Choroid plexus epithelial cell (primary cell): Measurements from ENCODE around the gene PTPRT.

Experiments
- DNase-seq: peaks from one replicate; pipeline ENCODE4 v3.0.0-alpha.2; 2010; ENCODE audit warnings: low read depth
- H3K4me3 ChIP-seq: 2 replicates; pipeline ENCODE4 v1.5.1; 2011; ENCODE audit warnings: low read depth, mild to moderate bottlenecking, control low read depth, low read length, moderate library complexity
- TF ChIP-seq, protein P1 (sequence below): conservative IDR thresholded peaks from 2 replicates; pipeline ENCODE4 v1.5.1; 2011; ENCODE audit warnings: low read depth, mild to moderate bottlenecking, control low read depth, inconsistent platforms, low read length, moderate library complexity

The PTPRT gene

DNA sequence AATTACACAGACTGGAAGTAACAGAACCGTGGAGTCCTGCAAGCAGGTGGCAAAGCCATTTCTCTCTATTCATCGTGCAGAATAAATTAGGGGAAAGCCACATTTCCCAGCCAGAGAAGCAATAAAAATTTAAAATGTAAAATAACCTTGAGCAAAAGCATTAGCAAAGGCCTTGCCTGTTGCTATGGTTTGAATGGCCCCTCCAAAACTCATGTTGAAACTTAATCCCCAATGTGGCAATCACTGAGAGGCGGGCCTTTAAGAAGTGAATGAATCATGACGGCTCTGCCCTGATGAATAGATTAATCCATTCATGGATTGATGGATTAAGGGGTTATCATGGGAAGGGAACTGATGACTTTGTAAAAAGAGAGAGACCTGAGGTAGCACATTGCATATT, 679.0 kb downstream of the PTPRT start:
- no peak for DNase-seq
- TF ChIP-seq, protein P1, sequence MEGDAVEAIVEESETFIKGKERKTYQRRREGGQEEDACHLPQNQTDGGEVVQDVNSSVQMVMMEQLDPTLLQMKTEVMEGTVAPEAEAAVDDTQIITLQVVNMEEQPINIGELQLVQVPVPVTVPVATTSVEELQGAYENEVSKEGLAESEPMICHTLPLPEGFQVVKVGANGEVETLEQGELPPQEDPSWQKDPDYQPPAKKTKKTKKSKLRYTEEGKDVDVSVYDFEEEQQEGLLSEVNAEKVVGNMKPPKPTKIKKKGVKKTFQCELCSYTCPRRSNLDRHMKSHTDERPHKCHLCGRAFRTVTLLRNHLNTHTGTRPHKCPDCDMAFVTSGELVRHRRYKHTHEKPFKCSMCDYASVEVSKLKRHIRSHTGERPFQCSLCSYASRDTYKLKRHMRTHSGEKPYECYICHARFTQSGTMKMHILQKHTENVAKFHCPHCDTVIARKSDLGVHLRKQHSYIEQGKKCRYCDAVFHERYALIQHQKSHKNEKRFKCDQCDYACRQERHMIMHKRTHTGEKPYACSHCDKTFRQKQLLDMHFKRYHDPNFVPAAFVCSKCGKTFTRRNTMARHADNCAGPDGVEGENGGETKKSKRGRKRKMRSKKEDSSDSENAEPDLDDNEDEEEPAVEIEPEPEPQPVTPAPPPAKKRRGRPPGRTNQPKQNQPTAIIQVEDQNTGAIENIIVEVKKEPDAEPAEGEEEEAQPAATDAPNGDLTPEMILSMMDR: no peak
- H3K4me3 ChIP-seq: no peak overlapping the region

DNA sequence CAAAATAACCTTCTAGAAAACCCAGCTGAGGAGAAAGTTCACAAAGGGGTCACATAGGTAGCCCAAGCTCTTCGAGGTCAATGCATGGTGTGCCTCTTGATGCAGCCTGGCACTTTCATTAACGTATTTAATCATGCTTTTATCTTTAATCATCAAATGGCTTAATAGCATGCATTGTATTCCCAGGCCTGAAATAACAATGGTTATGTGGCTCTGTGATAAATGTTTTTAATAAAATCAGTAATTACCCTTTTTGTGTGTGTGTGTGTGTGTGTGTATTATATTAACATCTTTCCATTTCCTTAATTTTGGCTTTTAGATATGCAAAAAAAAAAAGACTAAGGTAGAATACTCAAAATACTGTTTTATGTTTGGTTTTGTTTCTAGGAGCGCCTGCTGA, 681.8 kb downstream of the PTPRT start:
- no peak for DNase-seq
- TF ChIP-seq, protein P1: no peak
- no peak overlapping the region for H3K4me3 ChIP-seq

DNA sequence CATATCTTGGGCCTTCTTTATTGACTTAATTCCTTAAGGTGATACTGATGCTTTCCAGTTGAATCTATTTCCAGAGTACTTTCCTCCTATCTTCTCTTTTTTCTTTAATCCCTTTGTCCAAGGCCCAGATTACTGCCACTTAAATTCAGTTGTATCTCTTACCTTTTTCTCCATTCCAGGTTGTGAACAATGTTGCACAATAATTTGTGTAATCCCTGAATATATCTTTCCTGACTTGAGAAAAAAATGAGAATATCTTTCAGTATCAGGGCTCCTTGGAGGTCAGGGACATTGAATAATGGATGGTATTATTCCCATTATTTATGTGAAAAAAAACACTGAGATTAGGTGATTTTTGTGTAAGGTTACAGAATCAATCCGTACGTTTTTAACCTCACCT, 683.3 kb downstream of the PTPRT start:
- no peak overlapping the region for H3K4me3 ChIP-seq
- DNase-seq: no peak
- TF ChIP-seq, protein P1: no peak

DNA sequence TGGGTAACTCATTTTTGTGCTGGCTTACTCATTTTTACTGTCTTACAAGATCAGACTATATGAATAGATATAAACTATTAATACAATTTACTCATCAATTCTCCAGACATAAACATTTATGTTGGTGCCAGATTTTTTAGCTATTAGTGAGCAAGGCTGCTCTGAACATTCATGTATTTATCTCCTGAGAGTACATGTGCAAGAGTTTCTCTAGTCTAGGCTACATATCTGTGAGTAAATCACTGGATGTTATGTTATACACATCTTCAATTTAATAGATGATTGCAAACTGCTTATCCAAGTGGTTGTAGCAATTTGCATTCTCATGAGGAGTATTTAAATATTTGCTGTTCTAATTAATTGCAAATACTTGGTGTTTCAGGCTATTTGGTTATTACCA, 687.1 kb downstream of the PTPRT start:
- DNase-seq: no peak
- H3K4me3 ChIP-seq: no peak overlapping the region
- TF ChIP-seq, protein P1: no peak

DNA sequence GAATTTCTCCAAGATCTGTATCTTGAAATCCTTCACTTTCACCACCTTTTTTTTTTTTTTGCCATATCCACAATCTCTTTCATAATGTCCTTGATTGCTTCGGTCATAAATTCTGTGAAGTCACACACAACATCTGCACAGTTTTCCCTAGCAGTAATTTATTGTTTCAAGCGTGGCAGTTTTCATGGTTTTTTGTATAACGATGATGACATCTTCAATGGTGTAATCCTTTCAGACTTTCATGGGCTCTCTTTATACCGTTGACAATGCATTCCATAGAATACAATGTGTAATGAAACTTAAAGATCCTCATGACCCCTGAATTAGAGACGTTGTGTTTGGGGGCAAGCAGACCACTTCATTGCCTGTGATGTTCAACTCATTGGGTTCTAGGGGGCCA, 693.1 kb downstream of the PTPRT start:
- H3K4me3 ChIP-seq: no peak overlapping the region
- DNase-seq: no peak
- TF ChIP-seq, protein P1: no peak

DNA sequence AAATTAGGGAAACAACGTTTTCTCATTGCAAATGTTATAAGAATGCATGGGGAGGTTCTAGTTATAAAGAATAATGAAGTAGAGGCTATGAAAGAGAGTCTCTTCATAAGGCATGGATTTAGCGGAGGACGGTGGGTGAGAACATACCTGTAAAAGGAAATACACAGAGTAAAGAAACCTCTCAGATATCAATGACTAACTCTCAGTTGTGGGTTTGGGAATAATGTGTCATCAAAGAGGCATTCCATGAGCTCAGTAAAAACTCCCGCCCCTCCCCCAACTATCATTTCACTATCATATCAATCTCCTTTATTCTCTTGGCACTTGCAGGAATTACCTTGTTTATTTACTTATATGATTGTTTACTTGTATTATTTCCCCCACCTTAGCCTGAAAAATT, 695.4 kb downstream of the PTPRT start:
- H3K4me3 ChIP-seq: no peak overlapping the region
- DNase-seq: no peak
- TF ChIP-seq, protein P1: no peak

DNA sequence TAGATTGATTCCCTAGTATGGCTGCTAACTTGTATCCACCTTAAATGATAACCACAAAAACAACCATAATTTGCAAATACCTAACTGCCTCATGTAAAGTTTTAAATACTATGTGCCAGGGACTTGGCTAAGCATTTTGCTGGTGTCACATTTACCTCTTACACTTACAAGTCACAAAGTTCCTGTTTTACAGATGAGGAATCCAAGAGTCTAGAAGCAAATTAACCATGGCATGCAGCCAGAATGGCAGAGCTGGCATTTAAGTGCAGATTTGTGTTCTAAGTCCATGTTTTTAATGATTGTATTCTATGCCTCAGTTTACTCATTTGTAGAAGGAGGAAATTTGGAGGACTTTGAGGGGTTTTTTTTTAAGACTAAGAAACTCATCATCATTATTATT, 696.7 kb downstream of the PTPRT start:
- no peak for DNase-seq
- H3K4me3 ChIP-seq: no peak overlapping the region
- TF ChIP-seq, protein P1: no peak
